Breast epithelium (tissue), 4 donors: ENCODE data around the gene GRID2IP. TPM values are rescaled to one million over a fixed set of nuclear protein-coding genes. Genes with fewer than 3 reads are reported as not detected.

Experiments
- DNase-seq, 2 donors: peaks; one replicate each; pipeline ENCODE4 v3.0.0-alpha.2; 2019; ENCODE audit warnings: low spot score in 2 of 2
- H3K27ac ChIP-seq, 2 donors: fragments of 200-600 bp; sonication (generic) in 1 of 2; one replicate each; pipeline ENCODE4 v1.5.1; 2016 to 2019; ENCODE audit warnings: mild to moderate bottlenecking in 1 of 2
- H3K27me3 ChIP-seq, 2 donors: fragments of 200-600 bp; sonication (generic) in 1 of 2; one replicate each; pipeline versions ENCODE4 v1.5.1 to v1.6.0; 2017 to 2019; ENCODE audit warnings: control low read depth in 1 of 2, mild to moderate bottlenecking in 1 of 2
- H3K36me3 ChIP-seq: fragments of 200-600 bp; one replicate; pipeline ENCODE4 v1.5.1; 2019
- H3K4me1 ChIP-seq, 2 donors: fragments of 200-600 bp; sonication (generic); one replicate each; pipeline ENCODE4 v1.5.1; 2016 to 2019; ENCODE audit warnings: control low read depth in 1 of 2
- H3K4me3 ChIP-seq, 3 donors: fragments of 200-600 bp; sonication (generic); 1 replicate in 2 of 3; 2 replicates in 1 of 3; pipeline ENCODE4 v1.5.1; 2016 to 2019; ENCODE audit warnings: mild to moderate bottlenecking in 3 of 3, moderate library complexity in 2 of 3
- H3K9me3 ChIP-seq, 2 donors: fragments of 200-600 bp; sonication (generic) in 1 of 2; one replicate each; pipeline ENCODE4 v1.5.1; 2016 to 2019; ENCODE audit warnings: control low read depth in 1 of 2
- CTCF ChIP-seq, 3 donors: fragments of 450-650 bp; IDR thresholded peaks; one replicate each; pipeline ENCODE4 v1.5.1; 2016 to 2017; ENCODE audit warnings: antibody characterized with exemption in 3 of 3, mild to moderate bottlenecking in 3 of 3, moderate library complexity in 3 of 3
- POLR2A ChIP-seq: fragments of 450-650 bp; IDR thresholded peaks from one replicate; pipeline ENCODE4 v1.6.1; 2016; ENCODE audit warnings: antibody characterized with exemption, mild to moderate bottlenecking, moderate library complexity
- POLR2AphosphoS5 ChIP-seq, 3 donors: sonication (generic); formaldehyde crosslinking; IDR thresholded peaks; one replicate each; pipeline ENCODE4 v1.6.1; 2017; ENCODE audit warnings: antibody characterized with exemption in 3 of 3
- intact Hi-C: fragments of 100-400 bp; cut with DNase I; formaldehyde crosslinking; loops from one replicate; pipeline ENCODE4 v1.15.1; 2023; ENCODE audit warnings: low total_unique reads
- total RNA-seq, 3 donors: library from RNA; depleted of rRNA; stranded (reverse); fragments of >200 nt; gene quantifications; one replicate each; pipeline ENCODE4 v1.1.0, GENCODE V29; 2016

GRID2IP gene
- total RNA-seq, 3 donors from 2014 or later: 0.33 to 0.88 TPM; not detected in 1

- Histone ChIP-seq H3K9me3 (no peaks in the 10 kb centered on the region), H3K4me1 (peaks cover 0 to 3% of the 10 kb centered on the region in 2 donors), H3K27ac (no peak overlapping the region), H3K27me3 (no peaks in the 10 kb centered on the region), H3K4me3 (no peak overlapping the region), H3K36me3 (no peaks in the 10 kb centered on the region)
- DNase-seq: no peak
- intact Hi-C loops: no loop called here
- TF ChIP-seq POLR2A: no peak
- no peak for TF ChIP-seq CTCF (IDR thresholded peaks at IDR 0.05)
- TF ChIP-seq POLR2AphosphoS5 (IDR thresholded peaks at IDR 0.05): no peak
Observed at GRCh38 chr7:6507906-6508305, 43.4 kb downstream of the GRID2IP start.

GRCh38 chr7:6505685-6506559 is 45.3 kb downstream of the GRID2IP start:
- H3K4me3 ChIP-seq: no peak overlapping the region
- peaks cover 0 to 3% of the 10 kb centered on the region in 2 donors for H3K4me1 ChIP-seq
- no peak for TF ChIP-seq POLR2AphosphoS5 (IDR thresholded peaks at IDR 0.05)
- no peak for TF ChIP-seq POLR2A
- TF ChIP-seq CTCF (IDR thresholded peaks at IDR 0.05): no peak
- H3K9me3 ChIP-seq: no peaks in the 10 kb centered on the region
- H3K36me3 ChIP-seq: no peaks in the 10 kb centered on the region
- H3K27me3 ChIP-seq: no peaks in the 10 kb centered on the region
- intact Hi-C loops: no loop called here
- DNase-seq: no peak
- H3K27ac ChIP-seq: no peak overlapping the region

- no peak for DNase-seq
- peak overlapping the region; percentile 95 to 97 for H3K27ac ChIP-seq
- no peaks in the 10 kb centered on the region for H3K36me3 ChIP-seq
- TF ChIP-seq POLR2AphosphoS5 (IDR thresholded peaks at IDR 0.05): no peak
- no peak for TF ChIP-seq CTCF (IDR thresholded peaks at IDR 0.05)
- no peak for TF ChIP-seq POLR2A
- no peaks in the 10 kb centered on the region for H3K9me3 ChIP-seq
- H3K4me3 ChIP-seq: peak overlapping the region in 2 of 3 donors; percentile 82 to 90
- intact Hi-C loops: no loop called here
- no peaks in the 10 kb centered on the region for H3K27me3 ChIP-seq
- peaks cover 0 to 3% of the 10 kb centered on the region in 2 donors for H3K4me1 ChIP-seq
Observed at GRCh38 chr7:6504996-6505395, 46.3 kb downstream of the GRID2IP start.

GRCh38 chr7:6502886-6503285 is 48.4 kb downstream of the GRID2IP start:
- no peaks in the 10 kb centered on the region for H3K36me3 ChIP-seq
- H3K27ac ChIP-seq: peak overlapping the region; percentile 95 to 97
- intact Hi-C loops: no loop called here

More at GRCh38 chr7:6502886-6503285, 48.4 kb downstream of the GRID2IP start:
- peak overlapping the region in 2 of 3 donors; percentile 82 to 90 for H3K4me3 ChIP-seq
- TF ChIP-seq CTCF (IDR thresholded peaks at IDR 0.05) (no peak), POLR2AphosphoS5 (IDR thresholded peaks at IDR 0.05) (no peak), POLR2A (no peak)
- H3K27me3 ChIP-seq: no peaks in the 10 kb centered on the region
- H3K4me1 ChIP-seq: peaks cover 0 to 3% of the 10 kb centered on the region in 2 donors
- DNase-seq: no peak
- no peaks in the 10 kb centered on the region for H3K9me3 ChIP-seq
